HG03103 (cell line): ENCODE data around the gene CYTH2.

Experiments
- ATAC-seq: cut with Tn5 transposase; IDR thresholded peaks from one replicate; pipeline ENCODE4 v1.9.1; 2021; ENCODE audit warnings: low read depth; ENCODE audit not compliant: unreplicated experiment

The CYTH2 gene

GRCh38 chr19:48469289-48469881, at the start of gene CYTH2:
TSS of gene CYTH2 (plus strand) at chr19:48469369. CDS start at chr19:48469508, 139 bp downstream.
- ATAC-seq = peak; percentile 9

DNA sequence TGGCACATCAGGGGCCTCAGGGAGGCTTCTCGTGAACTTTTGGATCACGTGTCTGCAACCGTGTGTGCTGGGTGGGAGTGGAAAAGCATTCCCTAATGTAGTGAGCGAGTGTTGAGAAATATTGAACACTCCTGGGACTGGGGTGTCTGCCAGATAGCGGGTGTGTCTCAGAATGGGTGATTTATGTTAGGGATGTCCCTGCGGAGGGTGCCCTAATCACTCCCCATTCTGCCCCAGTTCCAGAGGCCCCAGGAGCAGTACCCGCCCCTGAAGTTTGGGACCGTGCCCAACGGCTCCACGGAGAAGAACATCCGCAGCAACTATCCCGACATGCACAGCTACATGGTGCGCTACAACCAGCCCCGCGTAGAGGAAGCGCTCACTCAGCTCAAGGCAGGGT, 47.6 kb upstream of the CYTH2 start:
- no peak for ATAC-seq

DNA sequence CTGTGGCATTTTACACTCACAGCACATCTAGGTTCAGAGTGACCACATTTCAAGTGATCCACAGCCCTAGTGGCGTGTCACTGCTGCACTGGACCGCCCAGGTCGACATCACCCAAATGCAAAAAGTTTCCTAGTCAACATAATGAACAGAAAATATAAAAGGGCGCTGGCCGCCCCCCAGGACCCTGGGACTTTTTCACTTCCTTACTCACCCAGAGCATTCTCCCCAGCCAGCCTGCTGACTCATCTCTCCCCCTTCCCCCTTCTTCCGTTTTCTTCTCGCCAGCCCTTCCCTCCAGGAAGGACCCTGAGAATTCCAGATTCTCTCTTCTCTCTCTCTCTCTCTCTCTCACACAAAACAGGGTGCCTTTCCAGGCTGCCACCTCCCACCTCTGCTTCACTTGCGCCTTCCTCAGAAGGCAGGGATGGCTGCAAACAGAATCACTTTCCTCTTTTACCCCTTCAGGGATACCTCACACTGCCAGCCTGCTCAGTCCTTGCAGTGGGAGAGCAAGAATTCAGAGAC, 44.4 kb upstream of the CYTH2 start:
- no peak for ATAC-seq

GRCh38 chr19:48428670-48429069, 40.5 kb upstream of the CYTH2 start:
- ATAC-seq = no peak

- no peak for ATAC-seq
These were observed 35.8 kb upstream of the CYTH2 start for GRCh38 chr19:48433337-48433736.

- ATAC-seq = no peak
These were observed 32.6 kb upstream of the CYTH2 start for GRCh38 chr19:48436586-48436985.

DNA sequence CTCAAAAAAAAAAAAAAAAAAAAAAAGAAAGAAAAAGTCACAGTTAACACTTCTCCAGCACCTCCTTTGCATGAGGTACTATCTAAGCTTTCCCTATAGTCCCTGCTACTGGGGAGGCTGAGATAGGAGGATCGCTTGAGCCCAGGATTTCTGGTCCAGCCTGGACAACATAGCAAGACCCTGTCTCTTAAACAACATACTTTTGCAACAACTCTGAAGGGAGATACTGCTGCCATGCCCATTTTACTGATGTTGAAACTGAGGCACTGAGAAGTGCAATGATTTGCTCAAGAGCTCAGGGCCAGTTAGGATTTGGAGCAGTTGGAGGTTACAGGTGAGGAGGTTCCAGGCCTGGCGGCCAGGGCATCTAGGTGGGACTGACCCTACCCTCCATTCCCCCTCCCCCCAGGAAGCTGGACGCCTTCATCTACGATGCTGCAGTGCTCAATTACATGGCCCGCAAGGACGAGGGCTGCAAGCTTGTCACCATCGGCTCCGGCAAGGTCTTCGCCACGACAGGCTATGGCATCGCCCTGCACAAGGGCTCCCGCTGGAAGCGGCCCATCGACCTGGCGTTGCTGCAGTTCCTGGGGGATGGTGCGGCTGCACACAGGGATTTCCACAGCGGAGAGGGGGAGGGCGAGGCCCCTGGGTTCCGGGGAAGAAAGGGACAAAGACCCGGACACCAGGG, 27.7 kb upstream of the CYTH2 start:
- no peak for ATAC-seq

GRCh38 chr19:48442116-48443035, 26.8 kb upstream of the CYTH2 start:
- no peak for ATAC-seq

DNA sequence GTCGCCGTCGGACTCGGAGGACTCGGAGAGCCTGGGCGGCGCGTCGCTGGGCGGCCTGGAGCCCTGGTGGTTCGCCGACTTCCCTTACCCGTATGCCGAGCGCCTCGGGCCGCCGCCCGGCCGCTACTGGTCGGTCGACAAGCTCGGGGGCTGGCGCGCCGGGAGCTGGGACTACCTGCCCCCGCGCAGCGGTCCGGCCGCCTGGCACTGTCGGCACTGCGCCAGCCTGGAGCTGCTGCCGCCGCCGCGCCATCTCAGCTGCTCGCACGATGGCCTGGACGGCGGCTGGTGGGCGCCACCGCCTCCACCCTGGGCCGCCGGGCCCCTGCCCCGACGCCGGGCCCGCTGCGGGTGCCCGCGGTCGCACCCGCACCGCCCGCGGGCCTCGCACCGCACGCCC, 25.9 kb upstream of the CYTH2 start:
- ATAC-seq = no peak

DNA sequence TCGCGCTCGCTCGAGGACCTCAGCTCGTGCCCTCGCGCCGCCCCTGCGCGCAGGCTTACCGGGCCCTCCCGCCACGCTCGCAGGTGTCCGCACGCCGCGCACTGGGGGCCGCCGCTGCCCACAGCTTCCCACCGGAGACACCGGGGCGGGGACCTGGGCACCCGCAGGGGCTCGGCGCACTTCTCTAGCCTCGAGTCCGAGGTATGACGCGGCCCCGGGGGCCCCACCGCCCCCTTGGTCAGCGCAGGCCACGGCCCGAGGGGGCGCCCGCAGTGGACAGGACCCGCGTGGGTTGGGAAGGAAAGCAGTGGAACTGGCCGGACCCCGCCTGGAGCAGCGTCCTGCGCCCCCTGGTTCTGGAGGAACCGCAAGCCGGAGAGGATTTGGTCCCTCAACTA, 25.4 kb upstream of the CYTH2 start:
- no peak for ATAC-seq

DNA sequence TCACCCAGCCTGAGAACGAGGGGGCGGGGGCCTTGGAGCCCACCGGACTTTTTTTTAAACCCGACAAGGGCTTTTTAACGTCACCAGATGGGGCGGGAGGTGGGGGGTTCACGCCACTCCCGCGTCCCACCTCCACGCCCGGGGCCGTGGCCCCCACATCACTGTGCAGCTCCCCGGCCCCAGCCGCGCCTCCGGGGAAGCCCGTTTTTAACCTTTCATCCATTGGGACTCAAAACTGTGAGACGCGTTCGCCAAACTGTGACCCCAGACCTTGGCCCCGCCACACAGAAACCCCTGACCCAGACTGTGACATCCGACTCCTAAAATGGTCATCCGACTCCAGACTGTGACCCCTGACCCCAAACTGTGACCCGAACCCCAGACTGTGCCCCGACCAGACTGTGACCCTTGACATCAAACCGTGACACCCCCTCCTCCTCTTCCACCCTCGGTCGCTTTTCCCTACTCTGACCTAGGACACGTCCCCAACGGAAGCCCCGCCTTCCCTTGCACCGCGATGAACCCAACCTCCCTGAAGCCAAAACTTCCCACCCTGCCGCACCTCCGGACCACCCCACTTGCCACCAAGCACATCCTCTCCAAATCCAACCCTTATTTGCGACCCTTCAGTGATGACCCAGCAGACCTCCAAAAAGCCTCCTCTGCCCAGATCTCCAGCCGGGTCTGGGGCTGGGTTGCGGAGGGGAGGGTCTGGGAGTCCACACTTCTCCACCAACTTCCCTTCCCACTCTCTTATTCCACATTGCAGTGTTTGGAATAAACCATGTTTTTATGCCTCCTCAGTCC, 24.8 kb upstream of the CYTH2 start:
- no peak for ATAC-seq

DNA sequence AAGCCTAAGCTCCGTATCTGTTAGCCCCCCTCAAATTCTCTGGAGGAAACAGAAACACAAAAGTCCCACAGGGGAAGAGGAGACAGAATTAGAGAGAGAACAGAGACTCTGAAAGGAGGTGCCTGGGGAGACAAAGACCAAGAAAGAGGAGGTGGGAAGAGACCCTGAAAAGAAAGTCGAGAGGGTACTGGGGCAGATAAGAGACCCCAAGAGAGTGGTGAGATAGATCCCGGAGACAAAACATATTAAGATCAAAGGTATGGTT, 24.3 kb upstream of the CYTH2 start:
- no peak for ATAC-seq

- no peak for ATAC-seq
These were observed 23.9 kb upstream of the CYTH2 start for GRCh38 chr19:48445256-48445605.

DNA sequence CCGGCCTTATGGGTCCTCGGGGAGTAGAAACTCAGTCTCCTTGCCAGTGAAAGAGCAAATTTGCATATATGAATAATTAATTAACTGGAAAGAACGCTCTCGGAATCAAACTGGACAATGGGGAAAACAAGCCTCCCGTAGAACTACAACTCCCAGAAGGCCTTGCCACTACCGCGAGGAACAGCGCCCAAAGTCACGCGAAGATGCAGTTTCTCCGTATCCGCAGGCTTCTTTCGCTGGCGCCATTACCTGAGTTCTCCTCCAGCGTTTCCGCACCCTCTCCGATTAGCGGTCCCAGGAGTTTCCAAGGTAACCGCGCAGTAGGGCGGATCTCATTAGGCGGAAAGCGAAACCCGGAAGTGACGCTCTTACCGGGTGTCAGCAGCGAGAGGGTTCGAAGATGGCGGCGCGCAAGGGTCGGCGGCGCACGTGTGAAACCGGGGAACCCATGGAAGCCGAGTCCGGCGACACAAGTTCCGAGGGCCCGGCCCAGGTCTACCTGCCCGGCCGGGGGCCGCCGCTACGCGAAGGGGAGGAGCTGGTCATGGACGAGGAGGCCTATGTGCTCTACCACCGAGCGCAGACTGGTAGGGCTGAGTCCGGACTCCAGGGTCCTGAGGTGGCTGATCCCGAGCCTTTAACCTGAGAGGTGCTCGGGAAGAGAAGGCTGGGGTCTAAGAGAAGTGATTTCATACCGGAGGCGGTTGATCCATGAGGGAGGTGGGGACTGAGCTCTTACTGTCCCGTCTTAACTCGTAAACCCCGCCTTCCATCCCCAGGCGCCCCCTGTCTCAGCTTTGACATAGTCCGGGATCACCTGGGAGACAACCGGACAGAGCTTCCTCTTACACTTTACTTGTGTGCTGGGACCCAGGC, 23.3 kb upstream of the CYTH2 start, which contains the start of gene GRWD1:
GRWD1 (plus strand) TSS at position 378 of the 876 bp plus-strand sequence; CDS start at position 401, 23 bp downstream.
- ATAC-seq = peak; percentile 64

- no peak for ATAC-seq
These were observed 22.6 kb upstream of the CYTH2 start for GRCh38 chr19:48446579-48446978.

DNA sequence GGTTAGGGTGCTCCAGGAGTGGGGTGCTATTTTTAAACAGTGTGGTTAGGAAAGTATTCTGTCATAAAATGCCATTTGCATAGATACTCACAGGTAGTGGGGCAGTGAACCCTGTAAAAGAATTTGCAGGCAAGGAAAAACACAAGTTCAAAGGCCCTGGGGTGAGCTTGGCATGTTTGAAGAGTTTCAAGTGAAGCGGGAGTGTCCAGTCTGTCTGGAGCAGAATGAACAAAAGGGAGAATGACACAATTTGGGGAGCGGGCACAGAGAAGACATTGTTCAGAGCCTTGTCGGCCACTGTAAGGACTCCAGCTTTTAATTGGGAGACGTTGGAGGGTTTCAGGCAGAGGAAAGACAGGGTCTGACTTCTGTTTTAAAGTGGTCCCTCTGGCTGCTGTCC, 20.6 kb upstream of the CYTH2 start:
- ATAC-seq = no peak

DNA sequence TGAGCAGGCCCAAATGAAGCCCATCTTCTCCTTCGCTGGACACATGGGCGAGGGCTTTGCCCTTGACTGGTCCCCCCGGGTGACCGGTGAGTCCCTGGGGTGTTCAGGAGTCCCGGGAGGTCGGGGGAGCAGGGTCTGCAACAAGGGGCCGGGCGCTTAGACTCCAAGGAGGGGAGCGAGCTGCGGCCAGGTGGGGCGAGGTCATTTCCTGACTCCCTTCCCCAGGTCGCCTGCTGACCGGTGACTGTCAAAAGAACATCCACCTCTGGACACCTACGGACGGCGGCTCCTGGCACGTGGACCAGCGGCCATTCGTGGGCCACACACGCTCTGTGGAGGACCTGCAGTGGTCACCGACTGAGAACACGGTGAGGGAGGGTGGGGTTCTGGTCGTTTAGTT, 18.7 kb upstream of the CYTH2 start:
- no peak for ATAC-seq

DNA sequence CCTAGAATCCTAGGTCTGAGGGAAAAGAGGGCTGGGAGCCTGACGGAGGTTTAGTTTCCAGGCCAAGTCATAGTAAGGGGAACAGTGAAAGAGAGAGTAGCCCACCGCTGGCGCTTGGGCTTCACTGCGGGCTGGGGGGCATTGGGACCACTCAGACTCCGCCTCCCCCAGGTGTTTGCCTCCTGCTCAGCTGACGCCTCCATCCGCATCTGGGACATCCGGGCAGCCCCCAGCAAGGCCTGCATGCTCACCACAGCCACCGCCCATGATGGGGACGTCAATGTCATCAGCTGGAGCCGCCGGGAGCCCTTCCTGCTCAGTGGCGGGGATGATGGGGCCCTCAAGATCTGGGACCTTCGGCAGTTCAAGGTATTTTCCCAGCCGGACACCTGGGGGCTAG, 18.3 kb upstream of the CYTH2 start:
- ATAC-seq = no peak

DNA sequence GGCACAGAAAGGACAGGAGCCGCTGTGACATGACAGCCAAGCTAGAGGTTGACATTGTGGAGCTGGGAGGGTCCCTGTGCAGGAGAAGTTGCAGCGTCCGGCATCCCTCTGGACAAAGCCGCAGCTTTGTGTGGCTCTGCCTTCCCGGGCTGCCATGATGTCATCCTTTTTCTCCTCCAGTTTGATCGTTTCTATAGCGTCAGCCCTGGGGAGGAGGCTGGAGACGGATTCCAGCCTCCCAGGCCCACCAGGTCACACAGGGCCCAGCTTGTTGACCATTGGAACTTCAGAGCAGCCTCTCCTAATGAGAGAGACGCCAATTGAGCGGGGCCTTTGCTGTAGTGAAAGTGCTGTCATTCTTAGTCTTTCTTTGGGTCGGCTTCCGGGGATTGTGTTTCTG, 17.5 kb upstream of the CYTH2 start:
- no peak for ATAC-seq
